Measurements from ENCODE around the gene YAF2. TPM values are rescaled to one million over a fixed set of nuclear protein-coding genes. Genes with fewer than 3 reads are reported as not detected.
A peak's percentile ranks its signal among the peaks of the same experiment; 100 is the strongest.

YAF2 gene
- total and polyA plus RNA-seq, 2 of the 13 experiments (the other 11 are each of a cell fraction or from before 2014, with no cell fraction given) = 8.4 to 11.7 TPM

GRCh38 chr12:42237052-42237852 is 796 bp downstream of the YAF2 start (continued):
- TF ChIP-seq, protein P1, sequence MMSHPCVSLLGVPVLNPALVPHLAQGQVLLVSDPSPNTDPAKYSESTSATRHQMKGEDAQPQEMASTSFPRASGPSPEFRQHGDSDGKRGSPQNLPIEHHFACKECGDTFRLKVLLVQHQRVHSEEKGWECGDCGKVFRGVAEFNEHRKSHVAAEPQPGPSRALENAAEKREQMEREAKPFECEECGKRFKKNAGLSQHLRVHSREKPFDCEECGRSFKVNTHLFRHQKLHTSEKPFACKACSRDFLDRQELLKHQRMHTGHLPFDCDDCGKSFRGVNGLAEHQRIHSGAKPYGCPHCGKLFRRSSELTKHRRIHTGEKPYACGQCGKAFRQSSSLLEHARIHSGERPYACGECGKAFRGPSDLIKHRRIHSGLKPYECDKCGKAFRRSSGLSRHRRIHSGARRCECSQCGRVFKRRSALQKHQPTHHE (CRISPR knock-in tag; IDR thresholded peaks at IDR 0.05; ENCODE audit: borderline replicate concordance) = no peak
- TF ChIP-seq RFXAP (CRISPR knock-in tag; IDR thresholded peaks at IDR 0.05; ENCODE audit: borderline replicate concordance) (no peak), ZNF547 (CRISPR knock-in tag; IDR thresholded peaks at IDR 0.05) (peak; percentile 42; the same call in 1 of the 2 replicates), TOE1 (CRISPR knock-in tag; IDR thresholded peaks at IDR 0.05) (no peak), HNF1B (CRISPR knock-in tag; IDR thresholded peaks at IDR 0.05) (peak; percentile 58; the same call in 1 of the 2 replicates), ZSCAN31 (CRISPR knock-in tag; IDR thresholded peaks at IDR 0.05; ENCODE audit: low read depth) (no peak), MEIS1 (CRISPR knock-in tag; IDR thresholded peaks at IDR 0.05; ENCODE audit: borderline replicate concordance) (no peak), MXI1 (IDR thresholded peaks at IDR 0.05; ENCODE audit: borderline replicate concordance, low read depth, low read length) (0 out of 3 replicates have a peak, but pooled peaks have one; percentile 34), ZNF513 (CRISPR knock-in tag; conservative IDR thresholded peaks at IDR 0.05) (no peak)
- TF ChIP-seq, protein P2, sequence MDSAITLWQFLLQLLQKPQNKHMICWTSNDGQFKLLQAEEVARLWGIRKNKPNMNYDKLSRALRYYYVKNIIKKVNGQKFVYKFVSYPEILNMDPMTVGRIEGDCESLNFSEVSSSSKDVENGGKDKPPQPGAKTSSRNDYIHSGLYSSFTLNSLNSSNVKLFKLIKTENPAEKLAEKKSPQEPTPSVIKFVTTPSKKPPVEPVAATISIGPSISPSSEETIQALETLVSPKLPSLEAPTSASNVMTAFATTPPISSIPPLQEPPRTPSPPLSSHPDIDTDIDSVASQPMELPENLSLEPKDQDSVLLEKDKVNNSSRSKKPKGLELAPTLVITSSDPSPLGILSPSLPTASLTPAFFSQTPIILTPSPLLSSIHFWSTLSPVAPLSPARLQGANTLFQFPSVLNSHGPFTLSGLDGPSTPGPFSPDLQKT (CRISPR knock-in tag; IDR thresholded peaks at IDR 0.05; ENCODE audit: borderline replicate concordance) = no peak
- TF ChIP-seq, protein P3, sequence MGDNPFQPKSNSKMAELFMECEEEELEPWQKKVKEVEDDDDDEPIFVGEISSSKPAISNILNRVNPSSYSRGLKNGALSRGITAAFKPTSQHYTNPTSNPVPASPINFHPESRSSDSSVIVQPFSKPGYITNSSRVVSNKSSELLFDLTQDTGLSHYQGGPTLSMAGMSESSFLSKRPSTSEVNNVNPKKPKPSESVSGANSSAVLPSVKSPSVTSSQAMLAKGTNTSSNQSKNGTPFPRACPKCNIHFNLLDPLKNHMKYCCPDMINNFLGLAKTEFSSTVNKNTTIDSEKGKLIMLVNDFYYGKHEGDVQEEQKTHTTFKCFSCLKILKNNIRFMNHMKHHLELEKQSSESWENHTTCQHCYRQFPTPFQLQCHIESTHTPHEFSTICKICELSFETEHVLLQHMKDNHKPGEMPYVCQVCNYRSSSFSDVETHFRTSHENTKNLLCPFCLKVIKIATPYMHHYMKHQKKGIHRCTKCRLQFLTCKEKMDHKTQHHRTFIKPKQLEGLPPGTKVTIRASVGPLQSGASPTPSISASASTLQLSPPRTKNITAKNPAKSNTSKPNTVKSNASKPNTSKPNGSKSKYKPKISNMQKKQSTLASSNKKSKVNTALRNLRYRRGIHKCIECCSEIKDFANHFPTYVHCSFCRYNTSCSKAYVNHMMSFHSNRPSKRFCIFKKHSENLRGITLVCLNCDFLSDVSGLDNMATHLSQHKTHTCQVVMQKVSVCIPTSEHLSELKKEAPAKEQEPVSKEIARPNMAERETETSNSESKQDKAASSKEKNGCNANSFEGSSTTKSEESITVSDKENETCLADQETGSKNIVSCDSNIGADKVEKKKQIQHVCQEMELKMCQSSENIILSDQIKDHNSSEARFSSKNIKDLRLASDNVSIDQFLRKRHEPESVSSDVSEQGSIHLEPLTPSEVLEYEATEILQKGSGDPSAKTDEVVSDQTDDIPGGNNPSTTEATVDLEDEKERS (CRISPR knock-in tag; IDR thresholded peaks at IDR 0.05) = 0 out of 2 replicates have a peak, but pooled peaks have one; percentile 50
- TF ChIP-seq, protein P4, sequence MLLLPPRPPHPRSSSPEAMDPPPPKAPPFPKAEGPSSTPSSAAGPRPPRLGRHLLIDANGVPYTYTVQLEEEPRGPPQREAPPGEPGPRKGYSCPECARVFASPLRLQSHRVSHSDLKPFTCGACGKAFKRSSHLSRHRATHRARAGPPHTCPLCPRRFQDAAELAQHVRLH (CRISPR knock-in tag; IDR thresholded peaks at IDR 0.05; ENCODE audit: borderline replicate concordance, low read depth) = no peak

Data from HepG2 (cell line).